Activated T-helper 1 cell treated with Interleukin-2 at 50 U/mL for 16 hours (primary cell): ENCODE measurements around the gene PLSCR4.

Source experiments
- DNase-seq: peaks from one replicate; pipeline ENCODE4 v3.0.0-alpha.2; 2020; ENCODE audit warnings: low read depth

Gene PLSCR4

DNA sequence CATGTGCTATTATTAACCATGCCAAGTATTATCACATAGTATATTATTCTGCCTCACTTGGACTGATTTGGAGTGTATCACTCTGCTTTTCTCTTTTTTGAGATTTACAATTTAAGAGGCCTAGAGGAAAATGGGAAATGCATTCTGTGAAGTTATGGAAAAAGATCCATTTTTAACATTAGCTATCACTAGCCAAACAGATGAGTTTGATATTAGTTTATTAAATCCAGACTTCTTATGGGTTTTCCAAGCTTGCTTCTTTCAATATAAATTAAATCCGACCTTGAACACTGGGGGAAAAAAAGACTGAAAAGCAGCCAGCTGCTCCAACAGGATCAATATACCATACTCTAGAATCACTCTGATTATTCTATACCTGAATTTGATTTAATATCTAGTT lies 59.9 kb downstream of the PLSCR4 start:
- DNase-seq, result no peak

DNA sequence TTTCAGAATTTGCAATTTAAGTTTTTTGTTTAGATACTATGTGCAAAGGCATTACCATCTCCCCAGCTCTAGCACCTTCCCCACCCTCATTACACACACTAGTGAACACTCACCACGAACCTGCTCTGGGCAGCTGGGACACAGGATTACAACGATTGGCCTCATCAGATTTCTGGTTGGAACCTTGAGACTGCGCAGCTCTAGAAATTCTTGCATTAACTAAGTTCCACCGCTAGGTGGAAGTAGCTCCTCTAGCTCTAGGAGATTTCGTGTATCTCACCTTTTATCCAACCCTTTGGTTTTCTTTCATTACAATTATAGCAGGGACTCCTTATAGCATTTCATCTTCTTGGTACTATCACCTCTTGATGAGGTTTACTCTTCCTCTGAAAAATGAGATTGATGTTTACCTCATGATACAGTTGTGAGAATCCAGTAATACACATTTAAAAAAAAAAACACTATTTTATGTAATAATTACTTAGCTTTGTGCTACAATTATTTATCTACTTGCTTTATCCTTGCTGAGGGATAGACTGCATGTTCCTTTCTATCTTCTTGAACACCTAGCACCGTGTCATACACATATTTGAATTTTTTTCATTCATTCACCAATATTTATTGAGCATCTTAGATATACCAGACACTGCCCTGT lies 61.3 kb downstream of the PLSCR4 start:
- no peak for DNase-seq

DNA sequence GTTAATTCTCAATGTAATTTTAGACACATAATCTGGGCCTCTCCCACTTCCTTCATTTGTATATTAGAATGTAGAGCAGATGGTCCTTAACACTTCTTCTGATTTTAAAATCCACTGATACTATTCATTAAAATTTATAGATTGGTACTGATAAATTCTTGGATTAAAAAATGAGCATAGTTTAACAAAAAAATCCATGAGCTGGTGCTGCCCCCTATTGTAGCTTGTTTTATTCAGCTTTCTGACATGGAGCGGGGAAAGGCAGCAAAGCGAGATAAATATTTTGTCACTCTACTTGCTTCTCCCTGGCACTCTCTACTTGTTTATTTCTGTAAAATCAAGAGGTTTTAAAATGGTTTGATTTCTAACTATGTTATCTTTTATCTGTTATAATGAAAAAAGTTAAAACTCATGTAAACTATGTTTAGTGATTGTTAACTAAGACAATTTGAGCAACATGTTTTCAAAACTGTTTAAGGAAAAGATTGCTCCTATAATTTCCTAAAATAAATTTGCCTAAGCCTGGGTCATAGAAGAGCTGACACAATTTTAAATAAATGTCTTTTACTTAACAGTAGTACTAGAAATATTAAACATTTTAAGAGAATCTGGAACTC lies 63.5 kb downstream of the PLSCR4 start:
- DNase-seq, result no peak

DNA sequence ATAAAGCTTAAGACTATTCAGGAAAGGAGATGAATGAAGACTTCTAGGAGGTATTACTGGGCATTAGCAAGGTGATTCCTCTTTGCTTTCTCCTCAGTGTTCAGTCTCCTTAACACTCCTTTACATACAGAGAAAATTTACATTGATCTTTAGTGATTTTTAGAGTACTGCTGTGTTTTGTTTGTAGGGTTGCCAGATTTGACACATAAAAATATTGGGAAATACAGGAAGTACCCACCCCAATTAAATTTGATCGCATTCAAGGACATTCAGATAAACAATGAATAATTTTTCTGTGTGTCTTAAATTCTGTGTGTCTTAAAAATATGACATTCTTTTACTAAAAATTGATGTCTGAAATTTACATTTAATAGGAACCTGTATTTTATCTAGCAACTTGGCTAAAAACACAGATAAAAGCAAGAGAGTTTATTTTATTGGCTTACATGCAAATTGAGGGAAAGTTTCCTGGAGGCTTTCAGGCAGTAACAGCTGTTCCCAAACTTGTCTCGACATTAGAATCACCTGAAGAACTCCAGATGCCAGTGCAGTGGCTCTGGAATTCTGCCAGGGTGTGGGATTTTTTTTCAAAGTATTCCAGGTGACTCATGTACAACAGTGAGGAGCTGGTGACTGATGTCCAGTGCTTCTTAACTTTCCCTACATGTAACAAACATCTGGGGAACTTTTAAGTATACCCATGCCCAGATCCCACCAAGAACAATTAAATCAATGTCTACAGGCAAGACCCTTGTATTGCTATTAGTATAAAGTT lies 66.5 kb downstream of the PLSCR4 start:
- DNase-seq, result no peak

DNA sequence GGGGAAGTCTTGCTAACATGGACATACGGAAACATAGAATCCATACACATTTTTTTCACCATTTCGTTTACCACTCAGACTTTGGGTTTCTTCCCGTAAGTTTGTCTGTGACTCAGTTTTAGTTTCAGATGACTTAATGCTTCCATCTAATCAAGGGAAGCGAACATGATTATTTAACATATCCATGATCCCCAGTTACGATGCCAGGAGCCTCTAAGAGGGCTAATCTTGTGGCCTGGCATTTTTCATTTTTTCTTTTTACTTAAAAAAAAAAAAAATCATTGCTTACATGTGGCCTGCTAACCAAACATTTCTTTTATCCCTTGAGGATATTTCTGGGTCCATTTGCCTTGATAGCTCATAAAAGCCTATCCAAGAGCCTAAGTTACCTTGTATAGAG lies 69.7 kb downstream of the PLSCR4 start:
- DNase-seq, result no peak

DNA sequence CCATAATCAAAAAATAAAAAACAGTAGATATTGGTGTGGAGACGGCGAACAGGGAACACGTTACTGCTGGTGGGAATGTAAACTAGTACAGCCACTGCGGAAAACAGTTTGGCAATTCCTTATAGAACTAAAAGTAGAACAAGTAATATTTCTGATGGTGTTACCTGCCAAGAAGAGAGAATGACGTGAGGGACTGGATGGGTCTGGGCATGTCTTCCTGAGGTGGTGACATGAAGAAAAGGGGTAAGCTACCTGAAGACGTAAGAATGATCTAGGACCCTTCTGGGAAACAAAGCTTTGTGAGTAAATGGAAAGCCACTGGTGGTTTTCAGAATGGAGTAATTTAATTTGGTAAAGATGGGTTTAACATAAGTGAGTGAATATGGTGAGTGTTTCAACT lies 70.5 kb downstream of the PLSCR4 start:
- no peak for DNase-seq

DNA sequence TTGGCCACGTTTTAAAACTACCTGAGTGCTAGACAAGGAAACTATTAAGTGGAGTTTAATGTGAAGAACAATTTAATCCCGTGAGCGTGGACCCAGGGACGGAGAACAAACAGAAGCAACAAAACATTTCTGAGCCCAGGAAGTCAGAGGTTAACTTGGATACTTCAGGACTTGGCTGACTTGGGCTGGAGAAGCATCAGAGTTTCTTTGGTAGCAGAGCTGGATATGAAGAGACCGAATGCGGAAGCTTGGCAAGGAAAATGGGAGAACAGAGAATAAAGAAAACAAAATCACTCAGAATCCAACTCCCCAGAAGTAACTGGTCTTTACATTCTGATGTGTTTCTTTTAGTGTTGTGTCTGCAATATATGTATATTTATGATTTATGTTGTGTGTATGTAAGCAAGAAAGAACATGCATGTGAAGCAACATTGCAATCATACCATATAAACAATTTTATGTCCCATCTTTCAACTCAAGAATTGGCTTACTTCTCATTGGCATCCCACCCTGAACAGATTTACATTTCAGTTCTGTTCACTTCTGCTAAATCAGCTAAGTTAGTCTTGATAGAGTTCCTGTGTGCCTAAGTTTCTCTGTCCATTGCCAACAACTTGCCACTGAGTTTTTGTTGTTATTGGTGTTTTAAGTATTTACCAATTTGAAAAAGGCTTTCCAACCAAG lies 72.8 kb downstream of the PLSCR4 start:
- DNase-seq, result no peak

DNA sequence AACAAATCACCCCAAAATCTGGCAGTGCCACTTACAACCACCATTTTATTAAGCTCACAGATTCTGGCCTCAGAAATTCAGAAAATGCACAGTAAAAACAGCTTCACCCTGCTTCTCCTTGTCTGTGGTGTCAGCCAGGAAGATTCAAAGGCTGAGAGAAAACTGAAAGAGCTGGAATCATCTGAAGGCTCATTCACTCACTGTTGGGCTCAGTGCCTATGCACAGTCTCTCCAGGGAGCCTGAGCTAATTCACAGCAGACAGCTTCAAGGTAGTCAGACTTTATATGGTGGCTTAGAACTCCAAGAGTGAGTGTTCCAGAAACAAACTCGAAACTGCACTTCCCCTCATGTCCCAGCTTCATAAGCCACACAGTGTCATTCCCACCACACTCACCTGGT lies 73.4 kb downstream of the PLSCR4 start:
- DNase-seq, result no peak

DNA sequence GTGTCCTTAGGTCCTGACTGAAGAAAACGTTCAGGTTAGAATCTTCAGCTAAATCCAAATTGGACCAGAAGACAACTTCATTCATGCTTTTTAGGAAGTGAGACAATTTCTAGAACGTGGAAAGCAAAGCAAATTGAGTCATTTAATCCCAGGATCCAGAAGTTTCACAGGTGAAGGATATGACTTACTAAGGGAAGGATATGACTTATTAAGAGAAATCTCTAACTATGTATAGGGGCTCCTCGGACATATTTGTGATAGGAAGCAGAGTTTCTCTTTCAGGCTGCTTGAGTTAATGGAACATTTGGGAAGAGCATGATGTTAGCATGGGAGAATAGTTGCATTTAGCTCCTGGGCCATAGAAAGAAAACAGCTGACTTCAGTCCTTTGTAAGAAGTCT lies 73.8 kb downstream of the PLSCR4 start:
- DNase-seq, result no peak

DNA sequence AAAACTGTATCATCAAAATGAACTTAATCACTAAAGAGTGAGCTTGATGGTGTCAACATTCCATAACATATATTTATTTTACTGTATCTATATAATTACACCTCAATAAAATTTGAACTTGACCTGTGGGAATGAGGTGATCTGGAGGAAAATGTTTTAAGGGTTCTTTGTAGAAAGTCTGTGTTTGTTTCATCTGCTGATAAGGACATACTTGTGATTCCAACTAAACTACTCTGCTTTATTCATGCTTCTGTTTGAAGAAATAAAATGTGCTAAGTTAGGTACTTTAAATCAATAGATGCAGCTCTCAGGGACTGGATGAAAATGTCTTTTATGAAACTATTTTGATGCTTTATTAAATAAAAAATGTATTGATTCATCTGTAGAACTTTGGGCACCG lies 78.3 kb downstream of the PLSCR4 start:
- no peak for DNase-seq

DNA sequence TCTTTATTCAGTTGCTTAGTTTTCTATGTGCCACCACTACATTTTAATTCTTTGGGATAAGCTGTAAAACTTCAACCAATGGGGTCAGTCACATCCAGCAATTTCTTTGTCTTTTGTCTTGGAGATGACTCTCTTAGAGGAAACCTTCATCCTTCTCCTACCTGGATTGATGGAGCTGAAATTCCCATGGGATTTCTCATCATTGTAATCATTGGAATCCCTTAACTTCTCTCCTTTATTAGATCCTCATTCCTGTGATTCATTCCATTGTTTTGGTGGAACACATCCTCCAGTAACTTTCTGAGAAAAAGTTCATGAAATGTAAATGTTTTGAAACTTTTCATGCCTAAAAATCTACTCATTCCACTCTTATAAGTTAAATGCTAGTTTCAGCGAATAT lies 80.3 kb downstream of the PLSCR4 start:
- no peak for DNase-seq

DNA sequence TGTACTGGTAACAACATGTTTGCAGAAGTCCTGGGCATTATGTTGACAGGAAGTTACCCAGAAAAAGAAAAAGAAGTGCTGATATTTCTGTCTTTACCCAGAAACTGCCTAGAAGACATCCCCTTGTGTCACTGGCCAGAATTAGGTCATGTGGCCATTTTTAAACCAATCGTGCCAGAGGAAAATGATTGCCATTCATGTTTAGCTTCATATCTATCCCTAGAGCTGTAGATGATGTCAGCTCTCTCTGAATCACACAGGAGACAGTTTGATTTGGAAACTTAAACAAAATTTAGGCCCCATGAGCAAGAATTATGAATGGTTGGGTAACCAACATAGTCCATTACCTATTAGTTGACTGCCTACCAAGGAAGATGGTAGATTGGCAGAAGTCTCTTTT lies 81.0 kb downstream of the PLSCR4 start:
- DNase-seq, result no peak

DNA sequence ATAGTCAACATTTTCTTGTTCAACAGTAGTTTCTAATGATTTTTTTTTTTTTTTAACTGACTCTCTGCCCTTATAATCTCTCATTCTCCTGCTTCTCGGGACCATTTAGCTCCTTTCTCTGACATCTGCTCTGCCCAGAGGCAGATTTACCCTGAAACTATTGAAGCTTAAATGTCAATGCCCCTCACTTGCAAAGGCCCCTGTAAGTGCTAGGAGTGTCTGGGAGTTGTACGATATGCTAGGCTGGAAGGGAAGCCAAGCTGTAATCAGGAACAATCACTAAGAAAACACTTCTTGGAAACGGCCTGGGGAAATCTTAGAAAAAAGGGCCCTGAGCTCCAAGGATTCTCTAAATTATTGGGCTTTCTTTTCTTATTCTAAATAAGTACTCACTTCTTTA lies 84.1 kb downstream of the PLSCR4 start:
- no peak for DNase-seq

DNA sequence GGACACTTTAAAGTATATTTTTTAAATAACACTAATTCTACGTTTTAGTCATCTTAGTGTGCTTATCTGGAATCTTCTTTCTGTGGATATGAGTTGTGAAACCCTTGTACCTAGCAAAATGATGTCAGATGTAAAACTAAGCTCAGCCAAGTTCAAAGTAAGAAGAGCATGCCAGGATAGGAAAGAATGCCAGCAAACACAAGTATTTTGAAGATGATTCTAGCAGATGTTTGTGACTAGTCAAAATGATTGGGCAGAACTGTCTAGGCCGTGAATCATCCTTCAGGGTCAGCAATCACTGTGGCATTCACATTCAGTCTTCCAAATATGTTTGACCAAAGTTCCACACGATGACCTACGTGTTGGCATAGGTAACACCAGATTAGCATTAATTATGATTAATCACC lies 84.5 kb downstream of the PLSCR4 start:
- DNase-seq, result no peak

DNA sequence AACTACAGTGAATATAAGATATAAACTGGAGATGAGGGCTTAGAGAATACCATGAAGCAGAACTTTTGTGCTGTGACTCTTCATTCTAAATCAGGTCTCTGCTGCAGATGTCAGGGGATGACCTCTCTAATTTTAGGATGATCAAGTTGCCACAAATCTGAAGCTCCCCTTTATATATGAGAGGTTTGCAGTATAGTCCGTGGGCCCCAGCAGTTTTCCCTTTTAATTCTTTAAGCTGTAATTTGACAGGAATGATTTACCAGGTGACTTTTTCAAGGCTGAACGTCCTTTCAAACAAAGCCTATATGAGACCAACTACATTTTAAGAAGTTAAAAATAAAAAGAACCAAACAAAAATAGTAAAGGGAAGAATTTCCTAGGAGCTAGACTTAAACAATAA lies 85.0 kb downstream of the PLSCR4 start:
- no peak for DNase-seq

DNA sequence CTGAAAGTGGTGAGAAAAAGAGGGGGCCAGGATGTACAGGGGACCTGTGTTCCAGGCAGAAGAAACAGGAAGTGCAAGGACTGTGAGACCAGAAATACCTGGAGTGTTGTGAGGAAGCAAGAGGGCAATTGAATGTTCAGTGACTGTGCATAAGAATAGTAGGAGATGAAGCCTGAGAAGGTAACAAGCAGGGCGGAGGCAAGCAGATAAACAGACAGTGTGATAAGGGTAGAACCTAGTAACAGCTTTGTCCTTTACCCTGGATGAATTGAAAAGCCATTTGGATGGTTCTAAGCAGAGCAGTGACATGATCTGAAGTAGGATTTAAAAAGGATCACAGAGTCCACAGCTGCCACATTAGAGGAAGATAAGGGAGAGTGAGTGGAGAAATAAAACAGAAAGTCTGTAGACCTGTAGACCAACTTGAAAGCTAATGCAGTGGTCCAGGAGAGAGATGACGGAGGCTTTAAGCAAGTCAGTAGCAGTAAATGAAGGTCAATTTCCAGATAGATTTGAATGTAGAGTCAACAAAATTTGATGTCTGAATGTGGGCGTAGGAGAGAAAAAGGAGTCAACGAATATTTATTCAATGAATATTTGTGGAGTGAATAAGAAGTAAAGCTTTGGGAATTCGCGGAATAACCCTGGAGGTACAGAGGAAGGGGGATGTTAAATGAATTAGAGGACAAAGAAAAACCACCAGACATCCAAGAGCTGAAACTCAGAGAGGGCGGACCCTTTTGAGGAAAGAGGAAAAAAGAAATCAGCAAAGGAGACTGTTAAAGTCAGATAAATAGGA lies 85.7 kb downstream of the PLSCR4 start:
- no peak for DNase-seq

DNA sequence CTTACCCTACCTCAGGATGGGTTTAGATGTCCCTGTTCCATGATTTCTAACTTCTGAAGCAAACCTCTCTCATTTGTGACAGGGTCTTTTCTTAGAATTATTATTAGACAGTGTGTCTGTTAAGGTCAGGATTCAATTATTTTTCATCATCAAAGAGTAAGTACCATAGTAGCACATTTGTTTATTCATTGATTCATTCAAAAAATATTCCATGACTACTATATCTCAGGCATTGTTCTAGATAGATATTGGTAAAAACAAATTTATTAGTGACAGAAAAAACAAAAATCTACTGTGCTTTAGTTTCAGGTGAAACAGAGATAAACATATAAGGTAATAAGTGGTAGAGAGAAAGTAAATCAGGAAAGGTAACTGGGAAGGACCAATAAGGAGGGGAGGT lies 86.4 kb downstream of the PLSCR4 start:
- DNase-seq, result no peak

DNA sequence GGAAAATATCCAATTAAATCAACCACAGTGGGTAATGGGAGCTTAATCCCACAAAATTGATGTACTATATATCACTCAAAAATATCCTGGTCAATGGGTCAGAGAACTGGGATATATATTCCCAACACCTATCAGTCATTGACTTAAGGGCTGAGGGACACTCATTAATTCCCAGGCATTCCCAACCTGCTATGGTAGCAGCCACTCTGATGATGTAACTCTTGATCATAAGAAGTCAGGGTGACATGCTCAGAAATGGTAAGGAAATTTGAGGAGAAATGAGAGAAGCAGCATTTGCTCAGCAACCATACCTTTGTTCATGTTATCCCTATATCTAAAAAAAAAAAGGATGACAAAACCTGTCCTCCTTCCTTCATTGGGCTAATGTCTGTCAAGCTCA lies 86.8 kb downstream of the PLSCR4 start:
- DNase-seq, result no peak

DNA sequence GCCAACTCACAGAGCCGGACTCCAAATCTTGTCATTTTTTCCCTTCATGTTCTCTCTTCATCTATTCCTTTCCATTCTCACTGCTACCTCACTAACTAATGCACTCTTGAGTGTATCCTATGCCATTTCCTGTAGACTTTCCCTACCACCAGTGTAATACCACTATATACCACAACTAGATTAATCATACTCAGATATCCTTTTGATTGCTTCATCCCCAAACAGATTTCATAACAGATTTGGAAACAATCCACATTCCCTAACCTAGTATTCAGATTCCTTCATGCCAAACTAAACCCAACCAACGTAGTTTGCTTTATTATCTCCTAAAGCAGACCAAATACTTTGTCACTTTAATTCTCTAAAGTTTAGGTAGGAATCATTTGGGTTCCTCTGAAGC lies 87.3 kb downstream of the PLSCR4 start:
- DNase-seq, result no peak

DNA sequence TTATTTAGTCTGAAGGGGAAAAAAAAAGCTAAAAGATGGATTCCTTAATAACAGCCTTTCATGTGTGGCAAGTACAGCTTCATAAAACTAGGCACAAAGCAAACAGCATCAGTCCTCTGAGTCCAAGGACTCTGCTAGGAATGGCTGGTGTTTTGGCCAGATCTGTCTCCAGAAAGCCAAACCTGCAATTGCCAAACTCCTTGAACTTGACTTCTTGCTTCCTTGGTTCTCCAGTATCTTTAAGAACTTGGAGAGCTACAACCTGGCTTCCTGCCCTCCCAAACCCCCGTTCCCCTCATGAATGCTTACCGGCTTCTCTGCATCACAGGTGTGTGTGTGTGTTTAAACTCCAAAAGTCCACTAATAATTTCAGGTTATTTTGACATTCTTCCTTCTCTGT lies 88.3 kb downstream of the PLSCR4 start:
- DNase-seq, result no peak

DNA sequence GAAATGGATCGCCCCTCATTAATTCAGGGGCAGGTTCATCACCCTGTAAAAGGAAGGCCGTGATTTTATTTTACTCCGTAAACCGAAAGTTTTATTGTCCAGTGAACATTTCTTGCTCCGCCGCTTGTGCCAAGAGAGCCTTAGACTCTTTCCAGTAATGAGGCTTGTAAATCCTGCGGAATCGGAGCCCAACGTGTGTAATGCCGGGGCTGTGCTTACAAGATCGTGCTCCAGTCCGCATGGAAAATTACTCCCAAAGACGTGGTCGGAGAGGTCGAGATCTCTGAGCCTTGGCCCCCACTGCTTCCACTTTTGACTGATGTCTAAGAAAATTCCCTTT lies 89.3 kb downstream of the PLSCR4 start:
- no peak for DNase-seq

DNA sequence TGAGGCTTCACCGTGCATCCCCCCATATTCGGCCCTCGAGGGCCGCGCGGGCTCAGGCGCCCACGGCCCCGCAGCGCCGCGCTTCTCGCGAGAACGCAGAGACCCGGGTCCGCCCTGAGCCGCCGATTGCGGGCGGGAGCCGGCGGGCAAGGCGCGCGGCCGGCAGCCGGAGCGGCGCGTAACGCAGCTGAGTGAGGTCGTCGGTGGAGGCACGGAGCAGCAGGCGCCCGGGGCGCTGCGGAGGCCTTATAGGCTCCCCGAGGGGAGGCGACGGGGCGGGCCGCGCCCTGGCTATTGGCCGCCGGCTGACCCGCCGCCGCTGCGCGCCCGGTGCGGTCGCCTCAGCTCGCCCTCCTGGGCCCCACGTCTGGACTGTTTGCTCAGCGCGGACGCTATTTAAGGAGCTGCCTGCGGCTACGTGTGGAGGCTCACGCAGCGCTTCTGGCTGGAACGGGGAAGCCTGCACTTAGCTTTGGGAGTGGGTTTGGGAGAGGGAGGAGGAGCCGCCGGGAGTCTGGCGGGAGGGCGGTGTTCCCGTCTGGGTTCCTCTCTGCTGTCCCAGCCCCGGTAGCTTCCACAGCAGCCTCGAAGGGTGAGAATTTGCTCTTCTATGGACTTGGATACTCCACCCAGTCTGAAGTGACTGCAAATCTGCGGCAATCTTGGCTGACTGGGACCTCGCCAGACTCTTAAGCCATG lies 89.8 kb downstream of the PLSCR4 start, which contains the start of gene PLOD2:
Gene PLOD2, minus strand, starts transcription at position 221 of the 699 bp plus-strand sequence. Its CDS starts 195 bp downstream, at position 26.
- DNase-seq, result no peak
